Ishikawa (cell line): ENCODE measurements around the gene AGPAT4.

Experiments used
- CEBPB ChIP-seq: IDR thresholded peaks from 2 replicates; pipeline ENCODE4 v1.6.1; 2012
- CREB1 ChIP-seq: IDR thresholded peaks from 2 replicates; pipeline ENCODE4 v1.6.1; 2012; ENCODE audit warnings: low read depth
- EGR1 ChIP-seq: IDR thresholded peaks from 2 replicates; pipeline ENCODE4 v1.6.1; 2012
- EP300 ChIP-seq: IDR thresholded peaks from 2 replicates; pipeline ENCODE4 v1.6.1; 2012; ENCODE audit warnings: borderline replicate concordance
- FOXM1 ChIP-seq: IDR thresholded peaks from 2 replicates; pipeline ENCODE4 v1.6.1; 2012; ENCODE audit warnings: low read depth, borderline replicate concordance
- MAX ChIP-seq: IDR thresholded peaks from 2 replicates; pipeline ENCODE4 v1.6.1; 2012
- NFIC ChIP-seq: IDR thresholded peaks from 2 replicates; pipeline ENCODE4 v1.6.1; 2012
- RAD21 ChIP-seq: IDR thresholded peaks from 2 replicates; pipeline ENCODE4 v1.6.1; 2012; ENCODE audit warnings: low read depth
- REST ChIP-seq: IDR thresholded peaks from 2 replicates; pipeline ENCODE4 v1.6.1; 2012; ENCODE audit warnings: low read depth, mild to moderate bottlenecking
- TAF1 ChIP-seq: IDR thresholded peaks from 2 replicates; pipeline ENCODE4 v1.6.1; 2012; ENCODE audit warnings: low read depth, mild to moderate bottlenecking
- TCF12 ChIP-seq: IDR thresholded peaks from 2 replicates; pipeline ENCODE4 v1.6.1; 2012; ENCODE audit warnings: low read depth
- TEAD4 ChIP-seq: IDR thresholded peaks from 2 replicates; pipeline ENCODE4 v1.6.1; 2012
- USF1 ChIP-seq: IDR thresholded peaks from 2 replicates; pipeline ENCODE4 v1.6.1; 2012
- YY1 ChIP-seq: IDR thresholded peaks from 2 replicates; pipeline ENCODE4 v1.6.1; 2012; ENCODE audit warnings: low read depth

- TF ChIP-seq TAF1 = no peak
- TF ChIP-seq CREB1 = no peak
- TF ChIP-seq FOXM1 = no peak
- TF ChIP-seq MAX = no peak
- TF ChIP-seq USF1 = no peak
- no peak for TF ChIP-seq REST
- no peak for TF ChIP-seq TCF12
- TF ChIP-seq RAD21 = no peak
- no peak for TF ChIP-seq NFIC
- no peak for TF ChIP-seq CEBPB
- TF ChIP-seq YY1 = no peak
- no peak for TF ChIP-seq EP300
- TF ChIP-seq EGR1 = no peak
- TF ChIP-seq TEAD4 = no peak
Measured at GRCh38 chr6:161091151-161091550, 182.7 kb downstream of the AGPAT4 start.
